GM21528 (cell line): ENCODE data around the gene TAF4.

Source experiments
- ATAC-seq: cut with Tn5 transposase; IDR thresholded peaks from one replicate; pipeline ENCODE4 v1.9.1; 2021; ENCODE audit warnings: mild to moderate bottlenecking, moderate library complexity; ENCODE audit not compliant: unreplicated experiment, low FRiP score

The TAF4 gene

GRCh38 chr20:61937146-61937962 is 128.3 kb downstream of the TAF4 start:
- ATAC-seq: no peak

- no peak for ATAC-seq
Observed at GRCh38 chr20:61936701-61937131, 129.0 kb downstream of the TAF4 start.

- ATAC-seq: no peak
Observed at GRCh38 chr20:61935926-61936700, 129.6 kb downstream of the TAF4 start.

DNA sequence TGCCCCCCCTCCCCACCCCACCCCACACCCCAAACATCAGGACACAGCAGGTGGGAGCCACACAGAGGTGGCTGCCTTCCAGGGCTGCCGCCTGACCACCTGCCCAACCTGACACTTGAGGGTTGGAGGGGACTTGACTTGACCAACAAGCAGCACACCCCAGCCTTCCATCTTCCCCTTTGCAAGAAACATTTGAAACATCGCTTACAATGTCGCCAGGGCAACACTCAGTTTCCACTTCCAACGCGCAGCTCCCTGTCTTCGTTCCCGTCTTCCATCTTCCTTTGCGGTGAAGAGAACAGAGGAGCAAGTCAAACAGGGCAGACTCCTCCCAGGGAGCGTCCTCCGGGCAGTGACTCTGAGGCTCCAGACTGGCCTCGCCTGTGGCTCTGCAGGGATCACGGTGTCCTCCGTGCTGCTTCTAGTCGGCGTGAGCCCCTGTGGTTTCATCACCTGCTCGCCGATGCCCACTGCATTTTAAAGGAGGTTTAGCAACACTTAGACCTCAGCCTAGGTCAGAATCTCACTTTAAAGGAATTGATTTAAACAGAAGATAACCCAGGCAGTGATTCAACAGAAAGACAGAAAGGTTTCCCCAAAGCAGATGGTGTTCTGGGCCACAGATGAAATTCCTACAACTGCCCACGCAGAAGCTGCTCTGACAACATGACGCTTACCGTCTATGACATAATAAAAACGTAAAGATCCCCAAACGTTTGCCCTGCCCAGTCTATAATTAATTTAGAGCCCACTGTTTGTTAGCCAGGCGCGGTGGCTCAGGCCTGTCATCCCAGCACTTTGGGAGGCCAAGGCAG is 130.8 kb downstream of the TAF4 start:
- no peak for ATAC-seq

DNA sequence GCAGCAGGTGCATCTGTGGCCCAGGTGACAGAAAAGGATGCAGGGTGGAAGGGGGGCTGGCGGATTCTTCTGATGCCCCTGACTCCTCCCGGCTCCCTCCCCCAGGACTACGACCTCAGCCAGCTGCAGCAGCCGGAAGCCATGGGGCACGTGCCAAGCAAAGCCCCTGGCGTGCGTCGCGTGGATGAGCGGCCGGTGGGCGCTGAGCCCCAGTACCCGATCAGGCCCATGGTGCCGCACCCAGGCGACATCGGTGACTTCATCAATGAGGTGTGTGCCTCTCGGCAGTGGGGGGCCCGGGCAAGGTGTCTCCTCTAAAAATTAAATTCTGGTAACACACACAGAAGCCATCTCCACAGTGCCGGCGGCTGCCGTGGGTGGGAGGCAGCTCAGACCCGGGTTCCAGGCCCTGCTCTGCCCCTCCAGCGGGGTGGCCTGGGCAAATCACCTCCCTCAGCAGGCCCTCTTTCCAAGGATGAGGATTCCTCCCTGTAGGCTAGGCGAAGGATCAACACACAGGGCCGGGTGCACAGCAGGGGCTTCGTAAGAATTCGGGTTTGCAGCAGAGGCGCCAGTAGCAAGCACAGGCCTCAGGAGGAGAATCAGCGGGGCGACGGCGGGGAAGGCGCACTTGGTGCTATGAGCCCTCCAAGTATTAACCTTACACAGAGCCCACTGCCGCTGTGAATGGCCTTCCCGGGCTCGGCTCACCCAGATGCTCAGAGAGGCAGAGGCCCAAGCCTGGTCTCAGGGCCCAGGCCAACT is 131.5 kb downstream of the TAF4 start:
- no peak for ATAC-seq

- no peak for ATAC-seq
Observed at GRCh38 chr20:61933481-61933950, 132.2 kb downstream of the TAF4 start.

DNA sequence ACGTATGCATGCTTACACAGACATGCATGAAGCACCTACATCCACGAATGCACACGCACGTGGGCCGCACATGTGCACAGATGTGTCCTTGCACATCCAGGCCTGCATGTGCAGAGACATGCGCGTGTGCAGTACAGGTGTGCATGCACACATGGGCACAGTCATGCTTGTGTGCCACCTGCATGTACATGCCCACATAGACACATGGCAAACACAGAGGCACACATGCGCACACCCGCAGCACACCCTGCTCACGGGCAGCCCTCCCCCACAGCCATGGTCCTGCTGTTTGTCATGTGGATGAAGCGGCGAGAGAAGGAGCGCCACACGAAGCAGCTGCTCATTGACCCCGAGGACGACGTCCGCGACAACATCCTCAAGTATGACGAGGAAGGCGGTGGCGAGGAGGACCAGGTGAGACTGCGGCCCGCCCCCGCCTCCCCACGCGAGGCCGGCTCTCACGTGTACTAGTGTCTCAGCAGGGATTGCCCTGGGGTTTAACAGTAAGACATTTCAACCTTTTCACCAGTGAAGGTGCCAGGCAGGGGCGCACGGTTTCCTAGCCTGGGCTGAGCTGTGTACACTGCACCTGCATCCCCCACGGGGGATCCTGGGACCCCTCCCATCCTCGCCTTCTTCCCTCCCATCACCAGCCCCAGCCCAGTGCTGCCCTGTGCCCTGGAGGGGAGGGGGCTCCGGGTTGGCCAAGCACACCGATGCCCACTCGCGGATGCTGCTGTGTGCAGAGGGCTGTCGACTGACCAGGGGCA is 132.8 kb downstream of the TAF4 start:
- ATAC-seq: no peak

DNA sequence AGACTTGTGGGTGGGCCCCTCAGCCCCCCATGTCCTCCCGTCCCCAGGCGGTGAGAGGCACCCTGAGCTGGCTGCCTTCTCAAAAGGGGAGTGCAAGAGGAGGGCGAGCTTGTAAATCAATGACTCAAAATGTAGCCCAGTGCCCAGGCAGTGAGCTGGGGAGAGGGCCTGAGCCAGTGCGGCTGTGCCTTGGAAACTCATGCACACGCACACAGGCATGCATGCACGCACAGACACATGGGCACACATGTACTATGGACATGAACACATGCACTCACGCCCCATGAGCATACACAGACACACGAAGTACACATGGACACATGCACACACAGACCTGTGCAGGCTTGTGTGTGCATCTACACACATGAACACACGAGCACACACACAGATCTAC is 133.5 kb downstream of the TAF4 start:
- no peak for ATAC-seq

- ATAC-seq: no peak
Observed at GRCh38 chr20:61931476-61932198, 134.0 kb downstream of the TAF4 start.

GRCh38 chr20:61930776-61931475 is 134.8 kb downstream of the TAF4 start:
- no peak for ATAC-seq

DNA sequence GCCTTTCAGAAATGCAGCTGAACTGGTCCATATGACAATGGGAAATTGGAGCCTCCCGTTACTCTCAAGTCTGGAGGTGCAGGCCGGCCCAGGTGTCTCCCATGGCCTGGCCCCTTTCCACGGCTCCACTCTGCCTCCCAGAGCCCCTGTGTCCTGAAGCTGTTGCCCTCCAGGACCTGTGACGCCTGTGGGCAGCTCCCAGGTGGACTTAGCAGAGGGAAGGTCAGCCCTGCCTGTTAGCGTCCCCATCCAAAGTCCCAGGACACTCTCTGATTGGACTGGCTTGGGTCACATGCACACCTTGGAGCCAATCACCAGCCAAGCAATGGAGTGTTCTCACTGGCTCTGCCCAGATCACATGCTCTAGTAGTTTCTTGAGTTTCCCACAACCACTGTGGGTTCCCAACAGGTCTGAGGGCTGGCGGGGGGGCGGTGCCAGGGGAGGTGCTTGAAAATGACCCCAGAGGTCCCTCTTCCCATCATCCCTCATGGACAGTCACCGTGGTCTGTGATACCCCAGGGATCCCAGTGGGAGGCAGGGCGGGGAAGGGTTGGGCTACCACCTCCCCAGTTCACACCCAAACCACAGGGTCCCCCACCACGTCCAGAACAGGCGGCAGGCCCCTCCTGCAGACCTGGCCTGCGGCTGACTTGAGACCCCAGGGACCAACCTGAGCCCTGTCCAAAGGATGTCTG is 135.6 kb downstream of the TAF4 start:
- ATAC-seq: no peak

DNA sequence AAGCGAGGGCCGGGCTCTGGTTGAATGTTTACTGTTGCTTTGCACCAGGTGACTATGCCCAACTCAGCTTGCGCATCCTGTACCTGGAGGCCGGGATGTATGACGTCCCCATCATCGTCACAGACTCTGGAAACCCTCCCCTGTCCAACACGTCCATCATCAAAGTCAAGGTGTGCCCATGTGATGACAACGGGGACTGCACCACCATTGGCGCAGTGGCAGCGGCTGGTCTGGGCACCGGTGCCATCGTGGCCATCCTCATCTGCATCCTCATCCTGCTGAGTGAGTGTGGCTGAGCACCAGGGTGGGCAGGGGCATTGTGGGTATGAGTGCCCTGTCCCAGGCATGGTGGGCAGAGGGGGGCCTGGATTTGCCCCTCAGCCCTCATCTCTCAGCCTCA is 136.1 kb downstream of the TAF4 start:
- no peak for ATAC-seq

DNA sequence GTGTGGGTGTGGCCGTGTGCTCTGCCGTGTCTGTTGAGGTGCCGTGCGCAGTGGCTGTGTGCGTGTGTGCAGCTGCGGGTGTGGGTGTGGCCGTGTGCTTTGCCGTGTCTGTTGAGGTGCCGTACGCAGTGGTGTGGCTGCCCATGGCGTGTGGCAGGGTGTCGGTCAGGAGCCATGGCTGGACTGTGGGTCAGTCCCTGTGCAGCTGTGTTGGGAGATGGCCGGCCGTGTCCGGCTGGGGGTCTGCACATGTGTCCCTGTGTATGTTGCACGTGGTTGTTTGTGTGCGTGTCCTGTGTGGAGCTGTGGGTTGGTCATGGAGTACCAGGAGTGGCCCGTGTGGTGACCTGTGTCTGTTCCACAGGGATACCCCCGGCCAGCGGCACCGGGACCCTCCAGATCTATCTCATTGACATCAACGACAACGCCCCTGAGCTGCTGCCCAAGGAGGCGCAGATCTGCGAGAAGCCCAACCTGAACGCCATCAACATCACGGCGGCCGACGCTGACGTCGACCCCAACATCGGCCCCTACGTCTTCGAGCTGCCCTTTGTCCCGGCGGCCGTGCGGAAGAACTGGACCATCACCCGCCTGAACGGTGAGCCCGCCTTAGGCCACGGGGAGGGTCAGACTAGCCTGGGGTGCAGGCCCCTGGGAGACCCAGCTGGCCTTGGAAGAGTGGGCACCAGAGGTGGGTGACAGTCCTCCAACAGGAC is 137.7 kb downstream of the TAF4 start:
- ATAC-seq: no peak

DNA sequence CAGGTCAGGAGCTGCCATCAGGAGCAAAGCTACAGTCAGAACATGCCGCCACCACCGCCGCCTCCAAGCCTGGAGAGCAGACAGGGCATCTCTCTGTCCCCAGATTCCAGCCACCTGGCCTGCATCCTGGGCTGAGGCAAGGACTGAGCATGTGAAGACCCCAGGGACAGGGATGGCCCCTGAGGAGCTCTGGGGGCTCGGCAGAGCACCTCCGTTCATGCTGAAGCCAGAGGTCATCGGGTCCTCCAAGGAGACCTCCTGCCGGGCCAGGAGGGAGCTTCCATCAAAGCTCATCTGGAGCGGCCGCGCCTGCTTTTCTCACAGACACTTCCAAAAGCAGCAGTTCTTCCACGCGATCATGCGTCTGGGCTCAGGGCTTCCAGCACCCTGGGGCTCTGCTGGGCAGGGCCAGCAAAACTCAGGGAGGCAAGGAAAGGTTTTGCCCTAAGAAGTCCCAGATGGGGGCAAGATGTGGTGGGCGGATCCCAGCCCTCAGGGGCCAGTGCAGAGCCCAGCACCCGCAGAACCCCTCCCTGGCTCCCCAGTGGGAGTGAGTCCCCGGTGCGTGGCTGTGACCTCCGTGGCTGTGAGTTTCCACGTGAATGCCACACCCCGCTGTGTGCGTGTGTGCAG is 138.4 kb downstream of the TAF4 start:
- ATAC-seq: no peak

DNA sequence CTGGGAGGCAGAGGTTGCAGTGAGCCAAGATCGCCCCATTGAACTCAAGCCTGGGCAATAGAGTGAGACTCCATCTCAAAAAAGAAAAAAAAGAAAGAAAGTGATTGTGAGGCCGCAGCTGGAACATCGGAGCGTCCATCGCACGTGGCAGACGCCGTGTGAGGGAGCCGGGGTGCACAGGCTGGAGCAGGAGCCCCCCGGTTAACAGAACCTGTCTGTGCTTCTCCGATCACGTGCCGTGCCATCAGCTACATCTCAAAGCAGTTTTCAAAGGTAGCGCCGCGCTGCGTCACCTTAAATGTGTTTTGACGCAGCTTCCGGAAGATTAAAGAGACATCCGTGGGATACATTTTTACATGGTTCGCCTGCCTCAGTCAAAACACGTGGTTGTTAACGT is 138.9 kb downstream of the TAF4 start:
- no peak for ATAC-seq

DNA sequence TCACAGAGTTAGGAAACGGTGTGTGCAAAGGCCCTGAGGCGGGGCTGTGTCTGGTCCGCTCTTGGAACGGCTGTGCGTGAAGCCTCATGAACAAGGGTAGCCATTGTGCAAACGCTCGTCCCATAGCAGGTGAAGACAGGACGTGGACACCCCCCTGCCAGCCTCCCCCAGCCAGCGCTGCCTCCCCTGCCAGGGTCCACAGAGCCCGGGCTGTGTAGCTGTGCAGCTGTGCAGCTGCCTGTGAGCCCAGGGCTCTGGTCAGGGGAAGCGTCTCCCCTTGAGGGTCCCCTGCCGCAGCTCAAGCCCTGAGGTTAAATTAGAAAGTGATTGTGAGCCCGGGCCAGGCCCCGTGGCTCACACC is 139.4 kb downstream of the TAF4 start:
- no peak for ATAC-seq
